Neural progenitor cell (in vitro differentiated cells): Measurements from ENCODE around the gene CYBA. TPM values are rescaled to one million over a fixed set of nuclear protein-coding genes. Genes with fewer than 3 reads are reported as not detected.
A peak's percentile ranks its signal among the peaks of the same experiment; 100 is the strongest.

ENCODE experiments used
- DNase-seq: peaks from one replicate; pipeline ENCODE4 v3.0.0-alpha.2; 2016; ENCODE audit warnings: low spot score
- H2AFZ ChIP-seq: fragments of 200-600 bp; sonication (generic); replicated peaks from 2 replicates; pipeline ENCODE4 v1.6.1; 2016; ENCODE audit warnings: antibody characterized with exemption
- H3F3A ChIP-seq: fragments of 200-600 bp; sonication (generic); 2 replicates; pipeline ENCODE4 v1.6.1; 2016; ENCODE audit warnings: antibody characterized with exemption, low read depth
- H3K27ac ChIP-seq: fragments of 200-600 bp; sonication (generic); 2 replicates; pipeline ENCODE4 v1.5.1; 2016; ENCODE audit warnings: mild to moderate bottlenecking
- H3K27me3 ChIP-seq: fragments of 200-600 bp; sonication (generic); 2 replicates; pipeline ENCODE4 v1.6.1; 2016; ENCODE audit warnings: mild to moderate bottlenecking, moderate library complexity
- H3K36me3 ChIP-seq: fragments of 200-600 bp; sonication (generic); 2 replicates; pipeline ENCODE4 v1.5.1; 2016
- H3K4me1 ChIP-seq: fragments of 200-600 bp; sonication (generic); 2 replicates; pipeline ENCODE4 v1.6.1; 2016; ENCODE audit warnings: mixed run types
- H3K4me2 ChIP-seq: fragments of 200-600 bp; sonication (generic); 2 replicates; pipeline ENCODE4 v1.6.1; 2016
- H3K4me3 ChIP-seq: fragments of 200-600 bp; sonication (generic); 2 replicates; pipeline ENCODE4 v1.5.1; 2016
- H3K79me2 ChIP-seq: fragments of 200-600 bp; sonication (generic); 2 replicates; pipeline ENCODE4 v1.6.1; 2016; ENCODE audit warnings: low read depth
- H3K9ac ChIP-seq: fragments of 200-600 bp; sonication (generic); 2 replicates; pipeline ENCODE4 v1.6.1; 2016
- H3K9me3 ChIP-seq: fragments of 200-600 bp; sonication (generic); 2 replicates; pipeline ENCODE4 v1.5.1; 2016; ENCODE audit warnings: low read depth
- H4K20me1 ChIP-seq: fragments of 200-600 bp; sonication (generic); 2 replicates; pipeline ENCODE4 v1.6.1; 2016; ENCODE audit warnings: low read depth
- H3K27ac Mint-ChIP-seq: 3 replicates; pipeline ENCODE4 v1.8.0; 2021; ENCODE audit warnings: mixed read lengths
- H3K27me3 Mint-ChIP-seq: 2 replicates; pipeline ENCODE4 v1.8.0; 2022; ENCODE audit warnings: low read depth, mild to moderate bottlenecking, inconsistent platforms, moderate library complexity, mixed read lengths; ENCODE audit not compliant: insufficient read depth
- H3K36me3 Mint-ChIP-seq: 3 replicates; pipeline ENCODE4 v1.8.0; 2021; ENCODE audit warnings: mixed read lengths
- H3K4me1 Mint-ChIP-seq: 3 replicates; pipeline ENCODE4 v1.8.0; 2021; ENCODE audit warnings: mixed read lengths
- H3K4me3 Mint-ChIP-seq: 3 replicates; pipeline ENCODE4 v1.8.0; 2021; ENCODE audit warnings: mild to moderate bottlenecking, moderate library complexity, mixed read lengths
- H3K9me3 Mint-ChIP-seq: 3 replicates; pipeline ENCODE4 v1.8.0; 2020; ENCODE audit warnings: mixed read lengths
- EZH2 ChIP-seq: fragments of 200-600 bp; sonication (generic); IDR thresholded peaks from 2 replicates; pipeline ENCODE4 v1.6.1; 2017; ENCODE audit warnings: antibody characterized with exemption, mild to moderate bottlenecking, moderate library complexity
- EZH2phosphoT487 ChIP-seq: fragments of 200-600 bp; sonication (generic); IDR thresholded peaks from 2 replicates; pipeline ENCODE4 v1.6.1; 2017; ENCODE audit warnings: antibody characterized with exemption
- total RNA-seq: library from RNA; depleted of rRNA; stranded (reverse); fragments of >200 nt; gene quantifications from 2 replicates; pipeline ENCODE4 v1.2.3, GENCODE V29; 2015; ENCODE audit warnings: low replicate concordance
- TF ChIP-seq, protein P1 (sequence below): fragments of 200-600 bp; sonication (generic); IDR thresholded peaks from 2 replicates; pipeline ENCODE4 v1.5.1; 2017; ENCODE audit warnings: antibody characterized with exemption, mild to moderate bottlenecking

The CYBA gene
- total RNA-seq, 1 donor from 2014 or later: 29.9 TPM

DNA sequence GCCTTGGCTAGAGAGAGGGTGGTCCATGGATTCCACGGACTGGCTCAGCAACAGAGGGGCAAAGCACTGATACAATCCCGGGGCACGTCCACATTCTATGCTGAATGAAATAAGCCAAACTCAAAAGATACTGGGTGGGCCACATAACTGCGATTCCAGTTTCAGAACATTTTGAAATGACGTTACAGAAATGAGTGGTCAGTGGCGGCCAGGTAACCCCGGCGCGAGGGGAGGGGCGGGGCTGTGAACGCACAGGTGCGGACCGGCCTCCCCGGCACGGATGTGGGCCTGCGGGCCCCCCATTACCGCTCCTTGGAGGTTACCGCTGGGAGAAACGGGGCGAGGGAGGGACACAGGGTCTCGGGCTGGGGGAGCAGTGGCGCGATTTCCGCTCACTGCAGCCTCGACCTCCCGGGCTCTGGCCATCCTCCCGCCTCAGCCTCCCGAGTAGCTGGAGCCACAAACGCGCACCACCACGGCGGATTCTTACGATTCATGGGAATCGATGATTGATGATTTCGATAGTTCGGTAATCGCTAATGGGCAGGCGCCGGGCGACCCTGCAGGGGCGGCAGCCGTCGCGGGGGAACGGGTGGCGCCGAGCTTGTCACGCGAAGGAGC is 11.5 kb upstream of the CYBA start:
- Histone ChIP-seq H3K27ac (peak overlapping the region; percentile 76), H4K20me1 (peaks cover 39% of the 10 kb centered on the region), H3K36me3 (no peaks in the 10 kb centered on the region), H3K79me2 (peaks cover 53% of the 10 kb centered on the region), H3F3A (peaks cover 7% of the 10 kb centered on the region), H3K9ac (peak overlapping the region; percentile 68), H3K9me3 (no peaks in the 10 kb centered on the region), H3K27me3 (no peaks in the 10 kb centered on the region), H2AFZ (peak overlapping the region; percentile 70), H3K4me1 (peaks cover 4% of the 10 kb centered on the region), H3K4me3 (peak overlapping the region; percentile 76), H3K4me2 (peak overlapping the region; percentile 92)
- peak overlapping the region; percentile 89 for H3K4me3 Mint-ChIP-seq
- no peak overlapping the region for H3K27ac Mint-ChIP-seq
- H3K36me3 Mint-ChIP-seq: no peaks in the 10 kb centered on the region
- peak; percentile 49 for DNase-seq
- no peaks in the 10 kb centered on the region for H3K9me3 Mint-ChIP-seq
- TF ChIP-seq EZH2: no peak
- TF ChIP-seq, protein P1, sequence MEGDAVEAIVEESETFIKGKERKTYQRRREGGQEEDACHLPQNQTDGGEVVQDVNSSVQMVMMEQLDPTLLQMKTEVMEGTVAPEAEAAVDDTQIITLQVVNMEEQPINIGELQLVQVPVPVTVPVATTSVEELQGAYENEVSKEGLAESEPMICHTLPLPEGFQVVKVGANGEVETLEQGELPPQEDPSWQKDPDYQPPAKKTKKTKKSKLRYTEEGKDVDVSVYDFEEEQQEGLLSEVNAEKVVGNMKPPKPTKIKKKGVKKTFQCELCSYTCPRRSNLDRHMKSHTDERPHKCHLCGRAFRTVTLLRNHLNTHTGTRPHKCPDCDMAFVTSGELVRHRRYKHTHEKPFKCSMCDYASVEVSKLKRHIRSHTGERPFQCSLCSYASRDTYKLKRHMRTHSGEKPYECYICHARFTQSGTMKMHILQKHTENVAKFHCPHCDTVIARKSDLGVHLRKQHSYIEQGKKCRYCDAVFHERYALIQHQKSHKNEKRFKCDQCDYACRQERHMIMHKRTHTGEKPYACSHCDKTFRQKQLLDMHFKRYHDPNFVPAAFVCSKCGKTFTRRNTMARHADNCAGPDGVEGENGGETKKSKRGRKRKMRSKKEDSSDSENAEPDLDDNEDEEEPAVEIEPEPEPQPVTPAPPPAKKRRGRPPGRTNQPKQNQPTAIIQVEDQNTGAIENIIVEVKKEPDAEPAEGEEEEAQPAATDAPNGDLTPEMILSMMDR: peak; percentile 2
- peaks cover 23% of the 10 kb centered on the region for H3K4me1 Mint-ChIP-seq
- H3K27me3 Mint-ChIP-seq: peaks cover 4% of the 10 kb centered on the region

DNA sequence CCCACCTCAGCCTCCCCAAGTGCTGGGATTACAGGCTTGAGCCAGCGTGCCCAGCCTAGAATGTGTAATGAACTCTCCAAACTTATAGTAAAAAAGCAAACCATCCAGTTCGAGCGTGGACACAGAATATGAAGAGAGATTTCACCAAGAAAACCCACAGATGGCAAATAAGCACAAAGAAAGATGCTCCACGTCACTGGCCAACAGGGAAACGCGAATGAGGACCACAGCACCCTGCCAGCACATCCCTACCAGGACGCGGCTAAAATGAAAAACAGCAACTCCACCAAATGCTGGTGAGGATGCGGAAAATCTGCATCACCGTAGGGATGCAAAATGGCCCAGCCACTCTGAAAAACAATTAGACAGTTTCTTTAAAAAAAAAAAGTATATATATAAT is 10.6 kb upstream of the CYBA start:
- Mint-ChIP-seq H3K9me3 (no peaks in the 10 kb centered on the region), H3K4me1 (peaks cover 23% of the 10 kb centered on the region), H3K27ac (no peak overlapping the region), H3K27me3 (peaks cover 4% of the 10 kb centered on the region), H3K36me3 (no peaks in the 10 kb centered on the region), H3K4me3 (peak overlapping the region; percentile 89)
- H3K27me3 ChIP-seq: no peaks in the 10 kb centered on the region
- H3K36me3 ChIP-seq: no peaks in the 10 kb centered on the region
- no peak overlapping the region for H2AFZ ChIP-seq
- H3K4me1 ChIP-seq: peaks cover 4% of the 10 kb centered on the region
- H3F3A ChIP-seq: peaks cover 7% of the 10 kb centered on the region
- peak overlapping the region; percentile 92 for H3K4me2 ChIP-seq
- H3K9ac ChIP-seq: no peak overlapping the region
- no peak for DNase-seq
- H3K79me2 ChIP-seq: peaks cover 53% of the 10 kb centered on the region
- peak overlapping the region; percentile 76 for H3K4me3 ChIP-seq
- no peaks in the 10 kb centered on the region for H3K9me3 ChIP-seq
- no peak overlapping the region for H3K27ac ChIP-seq
- peaks cover 39% of the 10 kb centered on the region for H4K20me1 ChIP-seq
- TF ChIP-seq EZH2 (no peak), EZH2phosphoT487 (no peak)
- TF ChIP-seq, protein P1: no peak

DNA sequence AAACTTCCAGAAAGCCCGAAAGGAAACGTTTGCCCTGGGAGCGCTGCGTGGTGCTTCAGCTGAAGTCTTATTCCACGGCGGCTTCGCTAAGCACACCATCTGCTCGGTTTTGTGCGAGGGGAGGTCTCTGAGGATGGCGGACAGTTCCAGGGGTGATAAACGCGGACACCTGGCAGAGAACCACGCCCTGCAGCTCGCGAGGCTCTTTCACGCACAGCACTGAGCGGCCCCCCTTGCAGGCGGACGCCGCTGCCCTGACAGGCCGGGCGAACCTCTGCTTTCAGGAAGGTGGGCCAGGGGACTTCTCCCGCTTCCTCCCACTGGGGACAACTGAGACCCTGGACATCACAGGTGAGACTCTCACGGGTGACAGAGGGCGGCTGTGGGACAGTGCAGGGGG is 8.3 kb upstream of the CYBA start:
- no peak for DNase-seq

More for the DNA sequence above, 8.3 kb upstream of the CYBA start:
- Mint-ChIP-seq H3K36me3 (no peaks in the 10 kb centered on the region), H3K27ac (no peak overlapping the region), H3K4me3 (no peak overlapping the region), H3K27me3 (peaks cover 6% of the 10 kb centered on the region), H3K4me1 (peaks cover 18% of the 10 kb centered on the region), H3K9me3 (no peaks in the 10 kb centered on the region)
- Histone ChIP-seq H4K20me1 (peaks cover 39% of the 10 kb centered on the region), H2AFZ (no peak overlapping the region), H3K79me2 (peaks cover 45% of the 10 kb centered on the region), H3K4me3 (no peak overlapping the region), H3K4me2 (no peak overlapping the region), H3K36me3 (no peaks in the 10 kb centered on the region), H3K27ac (no peak overlapping the region), H3K9ac (no peak overlapping the region), H3F3A (peaks cover 4% of the 10 kb centered on the region), H3K27me3 (no peaks in the 10 kb centered on the region), H3K9me3 (no peaks in the 10 kb centered on the region), H3K4me1 (peaks cover 4% of the 10 kb centered on the region)
- TF ChIP-seq EZH2: no peak
- TF ChIP-seq EZH2phosphoT487: no peak
- TF ChIP-seq, protein P1: no peak
